Lower leg skin (tissue), 3 donors: ENCODE data around the gene NCF4.

ENCODE experiments used
- POLR2A ChIP-seq, 2 donors: fragments of 450-650 bp; IDR thresholded peaks; one replicate each; pipeline ENCODE4 v1.6.1; 2016 to 2017; ENCODE audit warnings: antibody characterized with exemption in 2 of 2, mild to moderate bottlenecking in 1 of 2, moderate library complexity in 1 of 2
- TF ChIP-seq, protein P1 (sequence below), 3 donors: fragments of 450-650 bp; IDR thresholded peaks; one replicate each; pipeline ENCODE4 v1.5.1; 2016; ENCODE audit warnings: antibody characterized with exemption in 3 of 3, mild to moderate bottlenecking in 3 of 3, moderate library complexity in 2 of 3

DNA sequence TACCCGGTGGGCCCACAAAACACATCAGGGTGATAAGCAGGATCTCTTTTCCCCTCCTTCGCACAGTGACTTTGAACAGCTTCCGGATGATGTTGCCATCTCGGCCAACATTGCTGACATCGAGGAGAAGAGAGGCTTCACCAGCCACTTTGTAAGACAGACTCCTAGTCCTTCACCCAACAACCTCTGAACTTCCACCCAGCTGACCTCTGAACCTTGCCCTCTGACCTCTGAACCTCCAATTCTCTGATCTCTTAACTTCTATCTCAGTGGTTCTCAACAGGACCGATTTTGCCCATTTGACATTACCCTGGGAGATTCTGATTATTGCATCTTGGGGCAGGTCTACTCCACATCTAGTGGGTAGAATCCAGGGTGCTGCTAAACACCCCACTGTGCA is 3.2 kb downstream of the NCF4 start:
- TF ChIP-seq, protein P1, sequence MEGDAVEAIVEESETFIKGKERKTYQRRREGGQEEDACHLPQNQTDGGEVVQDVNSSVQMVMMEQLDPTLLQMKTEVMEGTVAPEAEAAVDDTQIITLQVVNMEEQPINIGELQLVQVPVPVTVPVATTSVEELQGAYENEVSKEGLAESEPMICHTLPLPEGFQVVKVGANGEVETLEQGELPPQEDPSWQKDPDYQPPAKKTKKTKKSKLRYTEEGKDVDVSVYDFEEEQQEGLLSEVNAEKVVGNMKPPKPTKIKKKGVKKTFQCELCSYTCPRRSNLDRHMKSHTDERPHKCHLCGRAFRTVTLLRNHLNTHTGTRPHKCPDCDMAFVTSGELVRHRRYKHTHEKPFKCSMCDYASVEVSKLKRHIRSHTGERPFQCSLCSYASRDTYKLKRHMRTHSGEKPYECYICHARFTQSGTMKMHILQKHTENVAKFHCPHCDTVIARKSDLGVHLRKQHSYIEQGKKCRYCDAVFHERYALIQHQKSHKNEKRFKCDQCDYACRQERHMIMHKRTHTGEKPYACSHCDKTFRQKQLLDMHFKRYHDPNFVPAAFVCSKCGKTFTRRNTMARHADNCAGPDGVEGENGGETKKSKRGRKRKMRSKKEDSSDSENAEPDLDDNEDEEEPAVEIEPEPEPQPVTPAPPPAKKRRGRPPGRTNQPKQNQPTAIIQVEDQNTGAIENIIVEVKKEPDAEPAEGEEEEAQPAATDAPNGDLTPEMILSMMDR (IDR thresholded peaks at IDR 0.05) = no peak
- TF ChIP-seq POLR2A (IDR thresholded peaks at IDR 0.05) = no peak
